ENCODE results near the gene SYCP3.

DNA sequence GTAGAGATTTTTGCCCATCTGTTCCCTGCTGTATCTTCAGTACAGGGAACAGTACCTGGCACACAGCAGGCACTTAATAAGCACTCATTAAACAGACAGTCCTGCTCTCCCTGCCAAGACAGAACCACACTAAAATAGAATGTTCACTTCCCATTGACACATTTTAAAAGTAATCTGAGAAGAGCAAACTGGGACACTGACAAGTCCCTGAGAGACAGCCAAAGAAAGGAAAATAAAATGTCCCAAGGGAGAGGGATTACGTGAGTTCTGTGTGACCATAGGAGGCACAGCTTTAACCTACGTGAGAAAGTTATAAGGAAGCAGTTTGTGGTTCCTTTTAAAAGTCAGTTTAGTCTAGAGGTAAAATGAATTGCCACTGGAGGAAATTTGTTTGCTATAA lies 43.9 kb upstream of the SYCP3 start:
- TF ChIP-seq, protein P1, sequence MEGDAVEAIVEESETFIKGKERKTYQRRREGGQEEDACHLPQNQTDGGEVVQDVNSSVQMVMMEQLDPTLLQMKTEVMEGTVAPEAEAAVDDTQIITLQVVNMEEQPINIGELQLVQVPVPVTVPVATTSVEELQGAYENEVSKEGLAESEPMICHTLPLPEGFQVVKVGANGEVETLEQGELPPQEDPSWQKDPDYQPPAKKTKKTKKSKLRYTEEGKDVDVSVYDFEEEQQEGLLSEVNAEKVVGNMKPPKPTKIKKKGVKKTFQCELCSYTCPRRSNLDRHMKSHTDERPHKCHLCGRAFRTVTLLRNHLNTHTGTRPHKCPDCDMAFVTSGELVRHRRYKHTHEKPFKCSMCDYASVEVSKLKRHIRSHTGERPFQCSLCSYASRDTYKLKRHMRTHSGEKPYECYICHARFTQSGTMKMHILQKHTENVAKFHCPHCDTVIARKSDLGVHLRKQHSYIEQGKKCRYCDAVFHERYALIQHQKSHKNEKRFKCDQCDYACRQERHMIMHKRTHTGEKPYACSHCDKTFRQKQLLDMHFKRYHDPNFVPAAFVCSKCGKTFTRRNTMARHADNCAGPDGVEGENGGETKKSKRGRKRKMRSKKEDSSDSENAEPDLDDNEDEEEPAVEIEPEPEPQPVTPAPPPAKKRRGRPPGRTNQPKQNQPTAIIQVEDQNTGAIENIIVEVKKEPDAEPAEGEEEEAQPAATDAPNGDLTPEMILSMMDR (IDR thresholded peaks at IDR 0.05): no peak
- TF ChIP-seq RCOR1 (IDR thresholded peaks at IDR 0.05; ENCODE audit: low read length) (no peak), FOXM1 (IDR thresholded peaks at IDR 0.05; ENCODE audit: low read depth) (no peak), GABPA (IDR thresholded peaks at IDR 0.05; ENCODE audit: low read depth) (no peak), EP300 (IDR thresholded peaks at IDR 0.05; ENCODE audit: borderline replicate concordance in 1 of 2, low read depth in 1 of 2, low read length in 1 of 2) (no peak), EZH2phosphoT487 (IDR thresholded peaks at IDR 0.05; ENCODE audit: borderline replicate concordance, low read depth) (no peak), FOXJ3 (CRISPR knock-in tag; IDR thresholded peaks at IDR 0.05) (no peak), SIN3A (IDR thresholded peaks at IDR 0.05; ENCODE audit: borderline replicate concordance, low read depth, low read length) (no peak), JUND (IDR thresholded peaks at IDR 0.05) (no peak), POLR2AphosphoS5 (IDR thresholded peaks at IDR 0.05; ENCODE audit: low read depth, low read length) (no peak), TAF1 (IDR thresholded peaks at IDR 0.05; ENCODE audit: borderline replicate concordance, low read depth, low read length) (no peak)
- TF ChIP-seq, protein P2, sequence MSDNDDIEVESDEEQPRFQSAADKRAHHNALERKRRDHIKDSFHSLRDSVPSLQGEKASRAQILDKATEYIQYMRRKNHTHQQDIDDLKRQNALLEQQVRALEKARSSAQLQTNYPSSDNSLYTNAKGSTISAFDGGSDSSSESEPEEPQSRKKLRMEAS (IDR thresholded peaks at IDR 0.05; ENCODE audit: low read depth): no peak
- TF ChIP-seq, protein P3, sequence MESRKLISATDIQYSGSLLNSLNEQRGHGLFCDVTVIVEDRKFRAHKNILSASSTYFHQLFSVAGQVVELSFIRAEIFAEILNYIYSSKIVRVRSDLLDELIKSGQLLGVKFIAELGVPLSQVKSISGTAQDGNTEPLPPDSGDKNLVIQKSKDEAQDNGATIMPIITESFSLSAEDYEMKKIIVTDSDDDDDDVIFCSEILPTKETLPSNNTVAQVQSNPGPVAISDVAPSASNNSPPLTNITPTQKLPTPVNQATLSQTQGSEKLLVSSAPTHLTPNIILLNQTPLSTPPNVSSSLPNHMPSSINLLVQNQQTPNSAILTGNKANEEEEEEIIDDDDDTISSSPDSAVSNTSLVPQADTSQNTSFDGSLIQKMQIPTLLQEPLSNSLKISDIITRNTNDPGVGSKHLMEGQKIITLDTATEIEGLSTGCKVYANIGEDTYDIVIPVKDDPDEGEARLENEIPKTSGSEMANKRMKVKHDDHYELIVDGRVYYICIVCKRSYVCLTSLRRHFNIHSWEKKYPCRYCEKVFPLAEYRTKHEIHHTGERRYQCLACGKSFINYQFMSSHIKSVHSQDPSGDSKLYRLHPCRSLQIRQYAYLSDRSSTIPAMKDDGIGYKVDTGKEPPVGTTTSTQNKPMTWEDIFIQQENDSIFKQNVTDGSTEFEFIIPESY (IDR thresholded peaks at IDR 0.05; ENCODE audit: borderline replicate concordance, low read depth): no peak

Data from SK-N-SH (cell line).